Left colon (tissue), 2 donors: Measurements from ENCODE around the gene AMFR. TPM values are rescaled to one million over a fixed set of nuclear protein-coding genes. Genes with fewer than 3 reads are reported as not detected.

ENCODE experiments used
- ATAC-seq: fragments of 200-7000 bp; cut with Tn5 transposase; one replicate; pipeline ENCODE4 v1.9.1; 2020; ENCODE audit warnings: mild to moderate bottlenecking, moderate library complexity
- DNase-seq, 2 donors: peaks; one replicate each; pipeline ENCODE4 v3.0.0-alpha.2; 2020
- intact Hi-C, 2 donors: fragments of 100-400 bp; cut with DNase I in 1 of 2; cut with micrococcal nuclease in 1 of 2; formaldehyde crosslinking; loops; one replicate each; pipeline versions ENCODE4 v1.11.2 to v1.14.0; 2022; cut with DNase I, micrococcal nuclease
- total RNA-seq, 2 donors: library from RNA; stranded (reverse); fragmentation: NEBNext Ultra II Directional; extraction: Animal tissue kit (Norgen Biotek cat#: 25700); gene quantifications; one replicate each; pipeline ENCODE4 v1.2.1, GENCODE V29; 2021
- donor health status: DM: no; HTN: no; CAD: no.
- donor health status: DM: yes; HTN: yes; CAD: no.

AMFR gene
- total RNA-seq, 2 donors from 2014 or later = 87.2 to 111 TPM

DNA sequence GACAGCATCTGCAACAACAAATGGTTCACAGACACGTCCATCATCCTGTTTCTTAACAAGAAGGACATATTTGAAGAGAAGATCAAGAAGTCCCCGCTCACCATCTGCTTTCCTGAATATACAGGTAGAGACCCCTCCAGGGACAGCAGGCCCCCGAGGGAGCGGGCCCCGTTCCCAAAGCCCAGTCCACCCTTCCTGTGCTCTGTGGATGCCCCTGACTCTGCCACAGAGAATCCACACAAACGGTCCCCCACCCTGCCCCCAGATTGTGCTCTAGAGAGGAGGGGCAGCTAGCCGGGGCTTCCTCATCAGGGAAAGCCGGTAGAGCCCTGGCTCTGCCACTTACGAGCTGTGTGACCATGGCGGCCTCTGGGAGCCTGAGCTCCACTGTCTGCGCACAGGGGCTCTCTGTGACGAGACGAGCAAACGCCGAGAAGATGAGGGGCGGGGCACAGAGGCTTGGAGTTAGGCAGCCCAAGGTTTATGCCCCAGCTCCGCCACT, 84.4 kb downstream of the AMFR start:
- no peak for ATAC-seq
- intact Hi-C loops = no loop called here
- no peak for DNase-seq

DNA sequence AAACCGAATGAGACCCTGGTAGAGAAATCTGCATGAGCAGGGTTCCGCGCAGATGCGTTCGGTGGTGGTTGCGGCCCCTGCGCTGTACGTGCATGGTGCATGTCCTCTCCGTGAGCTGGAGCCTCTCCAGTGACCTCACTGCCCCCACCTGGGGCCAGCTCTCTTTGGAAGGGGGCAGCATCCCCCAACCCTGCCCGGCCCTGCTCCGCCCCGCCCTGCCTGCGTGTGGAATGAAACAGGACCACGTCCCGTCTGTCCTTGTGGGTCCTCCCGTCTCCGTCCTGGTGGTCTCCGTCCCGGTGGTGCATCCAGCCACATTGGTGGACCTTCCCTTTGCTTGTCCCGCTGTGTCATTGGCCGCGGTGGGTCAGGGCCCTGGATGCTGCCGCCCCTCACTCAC, 84.9 kb downstream of the AMFR start:
- DNase-seq = no peak
- intact Hi-C loops = no loop called here
- no peak for ATAC-seq

DNA sequence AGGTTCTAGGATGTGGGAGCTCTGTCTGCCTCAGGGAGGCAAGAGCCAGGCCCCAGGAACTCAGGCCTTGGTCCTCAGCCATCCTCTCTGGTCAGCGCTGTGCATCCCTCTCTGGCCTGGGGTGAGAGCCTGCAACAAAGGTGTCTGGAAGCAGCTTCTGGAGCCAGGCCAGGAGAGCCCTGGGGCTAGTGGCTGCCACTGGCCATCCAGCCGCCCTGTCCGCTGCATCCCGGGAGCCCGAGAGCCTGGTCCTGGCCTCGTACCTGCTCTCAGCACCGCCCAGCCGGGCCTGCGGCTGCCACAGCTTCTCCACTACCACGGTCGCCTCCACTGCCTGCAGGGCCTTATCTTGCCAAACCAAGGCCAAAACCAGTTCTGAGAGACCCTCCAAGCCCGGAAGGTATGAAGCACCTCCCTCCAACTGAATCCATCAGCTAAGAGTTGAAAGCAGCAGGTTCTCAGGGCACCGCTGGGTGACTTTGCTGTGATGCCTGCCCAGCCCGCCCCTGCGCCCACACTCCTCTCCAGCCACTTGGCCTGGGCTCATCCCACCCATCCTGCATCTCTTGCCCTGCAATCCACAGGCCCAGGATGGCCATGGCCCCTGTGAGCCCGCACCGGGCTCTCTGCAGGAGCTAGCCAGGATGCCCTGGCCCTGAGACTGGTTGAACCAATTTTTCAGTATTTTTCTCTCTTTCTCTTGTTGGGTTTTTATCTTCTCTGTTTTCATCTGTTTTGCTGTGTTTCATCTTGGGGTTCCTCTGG, 85.7 kb downstream of the AMFR start:
- DNase-seq (no peak), ATAC-seq (no peak)
- intact Hi-C loops = no loop called here

DNA sequence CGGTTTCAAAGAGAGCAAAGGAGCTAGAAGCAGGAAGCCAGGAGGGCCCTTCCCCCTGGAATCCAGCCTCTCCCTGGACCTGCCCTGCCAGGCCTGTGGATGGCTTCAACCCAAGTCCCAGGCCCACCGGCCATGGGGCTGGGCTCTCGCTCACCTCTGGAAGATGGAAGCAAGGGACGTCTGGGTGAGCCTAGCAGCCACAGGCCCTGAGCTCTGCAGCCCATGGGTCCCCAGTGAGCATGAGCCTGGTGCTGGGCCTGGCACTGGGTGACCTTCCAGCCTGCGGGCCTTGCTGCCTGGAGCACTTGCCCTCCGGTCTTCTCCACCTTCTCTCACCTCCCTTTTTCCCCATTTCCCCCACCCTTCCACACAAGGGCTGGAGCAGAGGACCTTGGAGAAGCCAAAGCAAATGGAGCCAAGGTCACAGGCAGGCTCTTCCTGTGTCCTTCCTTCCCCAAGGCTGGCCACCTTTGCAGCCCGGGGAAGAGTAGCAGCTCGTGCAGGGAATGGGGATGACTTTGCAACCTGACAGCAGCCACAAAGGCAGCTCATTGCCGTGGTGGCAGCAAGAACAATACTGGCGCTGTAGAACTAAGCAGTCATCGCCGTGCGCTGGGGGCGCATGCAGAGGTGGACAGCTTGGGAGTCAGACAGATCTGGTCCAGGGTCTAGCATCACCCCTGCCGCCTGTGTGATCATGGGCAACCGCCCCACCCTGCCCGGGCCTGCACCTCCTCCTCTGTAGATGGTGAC, 86.6 kb downstream of the AMFR start:
- intact Hi-C loops = no loop called here
- ATAC-seq (no peak), DNase-seq (no peak)

DNA sequence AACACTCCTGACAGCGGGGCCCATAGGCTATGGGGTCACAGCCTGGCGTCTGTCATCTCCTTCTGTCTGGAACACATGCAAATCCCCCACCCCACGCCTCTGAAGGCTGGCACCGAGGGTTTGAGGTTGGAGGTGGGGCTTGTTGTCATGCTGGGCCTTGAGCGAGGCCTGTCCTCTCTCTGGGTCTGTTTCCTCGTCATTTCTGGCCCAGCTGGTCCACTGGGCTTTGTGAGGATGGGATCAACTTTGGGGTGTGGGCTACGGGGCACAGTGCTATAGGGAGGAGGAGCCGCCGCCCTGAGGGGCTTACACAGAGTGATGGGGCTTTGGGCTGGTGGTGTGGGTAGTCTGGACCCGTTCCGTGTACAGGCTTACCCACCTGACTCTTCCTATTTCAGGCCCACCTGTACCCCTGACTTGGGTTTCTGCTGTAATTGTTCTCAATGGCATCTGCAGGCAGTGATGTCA, 87.5 kb downstream of the AMFR start:
- DNase-seq = no peak
- intact Hi-C loops = no loop called here
- no peak for ATAC-seq

DNA sequence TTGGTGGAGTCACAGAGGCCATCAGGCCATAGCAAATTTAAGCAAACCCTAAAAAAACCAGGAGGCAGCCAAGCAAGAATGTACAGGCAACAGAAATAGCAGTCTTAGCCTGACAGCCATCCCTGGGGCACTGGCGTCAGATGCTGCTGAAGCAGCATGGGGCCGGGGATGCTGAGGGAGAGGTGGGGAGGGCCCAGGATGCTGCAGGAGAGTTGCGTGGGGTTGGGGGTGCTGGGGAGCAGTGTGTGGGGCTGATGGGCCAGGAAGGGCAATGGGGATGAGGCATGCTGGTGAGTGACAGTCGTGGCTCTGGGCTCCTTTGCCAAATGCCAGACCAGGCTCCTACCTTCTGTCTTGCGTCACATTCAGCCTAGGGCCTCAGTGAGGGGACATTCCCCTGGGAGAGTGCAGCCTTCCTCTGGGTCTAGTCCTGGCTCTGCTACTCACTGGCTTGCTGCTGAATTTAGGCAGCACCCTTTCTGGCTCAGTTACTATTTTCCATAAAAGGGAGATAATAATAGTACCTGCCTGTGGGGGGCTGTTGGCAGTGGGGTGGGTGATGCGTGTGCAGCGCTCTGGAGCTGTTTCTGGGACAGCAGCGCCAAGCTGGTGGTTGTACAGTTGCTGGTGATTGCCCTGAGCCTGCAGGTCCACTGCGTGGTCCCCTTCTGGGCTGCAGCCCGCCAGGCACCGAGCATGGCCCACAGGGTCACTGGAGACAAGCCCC, 88.1 kb downstream of the AMFR start:
- intact Hi-C loops = no loop called here
- no peak for DNase-seq
- no peak for ATAC-seq

GRCh38 chr16:56336711-56337110, 88.6 kb downstream of the AMFR start:
- DNase-seq (no peak), ATAC-seq (no peak)
- intact Hi-C loops = no loop called here

DNA sequence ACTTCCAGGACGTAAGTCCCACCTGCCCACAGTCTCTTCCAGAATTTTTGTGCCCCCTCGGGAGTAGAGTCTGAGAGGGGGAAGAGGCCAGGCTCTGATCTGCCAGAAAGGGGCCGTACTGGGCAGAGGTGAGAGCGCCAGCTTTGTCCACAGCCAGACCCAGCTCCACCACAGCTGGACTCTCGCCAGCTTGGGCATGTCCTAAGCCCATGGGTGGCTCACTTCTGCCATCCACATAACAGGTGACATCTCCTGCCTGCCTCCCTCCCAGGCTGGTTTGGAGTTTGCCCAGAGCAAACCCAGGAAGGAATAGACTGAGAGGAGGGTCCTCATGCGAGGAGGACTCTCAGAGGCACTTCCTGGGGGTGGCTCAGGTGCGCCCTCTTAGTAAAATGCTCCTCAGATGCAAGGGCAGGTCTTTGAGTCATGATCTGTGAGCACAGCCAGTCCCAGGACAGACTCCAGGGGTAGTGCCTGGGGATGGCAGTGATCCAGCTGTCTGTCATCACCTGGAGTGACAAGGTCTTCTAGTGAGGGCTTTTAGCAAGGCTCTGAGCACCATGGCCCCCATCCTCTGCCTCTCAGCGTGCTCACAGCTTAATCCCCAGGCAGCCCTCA, 89.2 kb downstream of the AMFR start:
- ATAC-seq (no peak), DNase-seq (no peak)
- intact Hi-C loops = no loop called here

DNA sequence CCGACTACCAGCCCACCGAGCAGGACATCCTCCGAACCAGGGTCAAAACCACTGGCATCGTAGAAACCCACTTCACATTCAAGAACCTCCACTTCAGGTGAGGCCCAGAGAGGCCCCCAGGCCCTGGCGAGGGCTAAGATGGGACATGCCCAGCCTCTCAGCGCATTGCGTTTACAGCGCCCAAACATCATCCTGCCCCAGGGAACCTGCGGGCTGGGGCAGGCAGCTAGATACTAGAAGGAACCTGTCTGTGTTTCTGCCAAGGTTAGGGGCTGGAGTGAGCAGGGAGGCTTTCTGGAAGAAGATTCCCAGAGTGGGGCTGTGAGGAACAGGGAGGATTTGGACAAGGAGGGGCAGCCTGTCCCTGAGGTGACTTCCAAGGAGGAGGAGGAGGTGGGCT, 90.6 kb downstream of the AMFR start:
- intact Hi-C loops = no loop called here
- ATAC-seq (no peak), DNase-seq (no peak)

DNA sequence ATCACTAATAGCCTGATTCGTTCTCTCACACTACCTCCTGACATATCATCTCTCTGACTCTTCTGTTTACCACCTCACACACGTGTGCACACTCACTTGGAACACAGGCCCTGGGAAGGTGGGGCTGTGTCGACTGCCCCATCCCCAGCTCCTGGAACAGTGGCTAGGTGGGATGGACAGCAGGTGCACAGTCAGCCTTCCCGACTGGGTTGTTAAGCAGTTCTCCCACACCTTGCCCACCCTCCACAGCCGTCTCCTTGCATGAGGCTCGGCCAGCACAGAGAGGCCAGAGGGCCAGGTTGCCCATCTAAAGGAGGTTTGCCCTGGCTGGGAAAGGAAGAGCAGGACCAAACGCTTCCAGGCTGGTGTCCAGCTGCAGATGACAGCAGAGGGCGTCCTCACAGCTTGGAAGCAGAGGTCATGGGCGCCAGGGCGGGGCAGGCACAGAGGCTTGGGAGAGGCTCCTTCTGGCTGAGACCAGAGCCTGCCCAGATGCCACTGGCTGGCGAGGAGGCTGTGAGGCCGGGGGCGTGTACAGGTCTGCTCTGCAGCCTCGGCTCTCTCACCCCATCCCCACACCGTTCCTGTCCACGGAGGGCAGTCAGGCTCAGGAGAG, 92.8 kb downstream of the AMFR start:
- peak; percentile 48 to 75 for DNase-seq
- peak; percentile 96 for ATAC-seq
- intact Hi-C loops = no loop called here

- no peak for ATAC-seq
- intact Hi-C loops = no loop called here
- DNase-seq = no peak
Measured at GRCh38 chr16:56331915-56332314, 93.4 kb downstream of the AMFR start.

DNA sequence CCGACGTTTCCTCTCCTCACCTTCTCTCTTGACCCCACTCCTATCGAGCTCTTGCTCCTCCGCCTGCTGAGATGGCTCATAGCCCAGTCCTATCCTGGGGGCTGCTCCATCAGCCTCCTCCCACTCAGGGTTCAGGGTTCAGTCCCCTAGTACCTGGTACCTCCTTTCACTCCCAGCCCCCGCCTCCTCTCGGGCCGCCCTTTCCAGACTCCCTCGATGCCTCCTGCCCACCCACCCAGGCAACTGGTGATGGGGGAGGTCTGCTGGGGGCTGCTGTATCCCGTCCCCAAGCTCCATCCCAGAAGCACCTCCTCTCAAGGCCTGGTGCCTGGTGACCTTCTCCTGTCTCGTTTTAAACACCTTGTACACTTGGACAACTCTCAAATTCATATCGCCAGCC, 93.9 kb downstream of the AMFR start:
- no peak for ATAC-seq
- intact Hi-C loops = no loop called here
- DNase-seq = no peak

DNA sequence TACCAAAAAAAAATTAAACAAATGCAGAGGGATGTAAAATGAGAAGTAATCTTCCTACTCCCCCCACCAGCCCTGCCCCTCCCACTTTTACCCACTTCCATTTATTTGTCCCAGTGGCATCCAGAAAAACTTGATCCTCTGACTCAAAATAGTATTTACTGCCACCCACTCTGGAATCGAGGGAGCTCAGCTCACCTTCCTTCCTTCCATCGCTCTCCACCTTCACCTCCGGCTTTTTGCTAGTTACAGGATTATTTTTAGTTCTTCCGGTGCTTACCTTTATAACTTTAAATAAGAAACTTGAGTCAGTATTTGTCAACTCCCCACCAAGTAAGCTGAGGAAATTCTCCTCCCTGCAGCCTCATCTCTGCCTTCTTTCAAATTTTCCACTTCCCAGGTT, 94.9 kb downstream of the AMFR start:
- intact Hi-C loops = no loop called here
- no peak for ATAC-seq
- no peak for DNase-seq

- intact Hi-C loops = no loop called here
- DNase-seq (no peak), ATAC-seq (no peak)
Measured at GRCh38 chr16:56329887-56330286, 95.5 kb downstream of the AMFR start.

DNA sequence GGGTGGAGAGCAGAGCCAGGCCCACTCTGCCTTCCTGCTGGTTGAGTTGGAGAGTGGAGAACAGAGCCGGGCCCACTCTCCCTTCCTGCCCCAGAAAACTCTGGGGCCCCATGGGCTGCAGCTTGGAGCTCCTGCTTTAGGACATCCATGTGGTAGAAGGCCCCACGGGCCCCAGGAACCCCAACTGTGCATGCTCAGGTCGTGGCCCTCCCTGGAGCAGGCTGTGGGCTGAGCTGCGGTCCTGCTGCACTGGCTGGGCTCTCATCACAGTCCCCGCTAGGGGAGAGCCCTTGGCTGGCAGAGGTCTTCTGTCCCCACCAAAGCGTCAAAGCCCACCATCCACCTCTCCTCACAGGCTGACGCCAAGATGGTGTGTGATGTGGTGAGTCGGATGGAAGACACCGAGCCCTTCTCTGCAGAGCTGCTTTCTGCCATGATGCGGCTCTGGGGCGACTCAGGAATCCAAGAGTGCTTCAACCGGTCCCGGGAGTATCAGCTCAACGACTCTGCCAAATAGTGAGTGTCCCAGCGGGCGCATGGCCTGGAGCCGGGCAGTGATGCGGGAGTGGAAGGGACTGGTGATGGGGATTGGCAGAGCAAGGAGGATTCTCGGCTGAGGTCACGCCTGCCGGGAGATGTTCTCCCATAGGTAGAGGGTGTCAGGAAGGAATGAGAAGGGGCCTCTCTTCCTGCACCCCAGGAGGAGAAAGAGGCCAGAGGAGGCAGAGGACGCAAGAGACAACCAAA, 96.9 kb downstream of the AMFR start:
- DNase-seq = no peak
- intact Hi-C loops = no loop called here
- ATAC-seq = no peak

DNA sequence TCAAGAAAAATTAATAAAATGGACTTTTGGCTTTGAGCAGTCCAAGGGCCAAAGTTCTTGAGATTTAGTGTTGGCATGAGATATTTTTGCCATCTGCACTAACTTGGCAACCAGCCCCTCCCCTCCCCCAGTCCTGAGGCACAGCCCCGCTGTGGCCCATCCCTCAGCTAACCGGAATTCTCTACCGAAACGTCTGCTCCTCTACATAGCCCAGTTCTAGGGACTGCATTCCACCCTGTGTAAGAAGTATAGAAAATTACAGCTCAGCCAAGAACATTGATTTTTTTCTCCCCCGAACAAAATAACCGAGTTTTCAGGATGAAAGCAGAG, 97.5 kb downstream of the AMFR start:
- no peak for DNase-seq
- ATAC-seq = no peak
- intact Hi-C loops = no loop called here

- ATAC-seq (no peak), DNase-seq (no peak)
- intact Hi-C loops = no loop called here
Measured at GRCh38 chr16:56327071-56327928, 98.0 kb downstream of the AMFR start.
